BE2C (cell line): ENCODE results near the gene ETFB.

Experiments
- DNase-seq: peaks from one replicate; pipeline ENCODE4 v3.0.0-alpha.2; 2020
- H3K27me3 ChIP-seq: fragments of 250-450 bp; sonication (Bioruptor Pico); 2 replicates; pipeline ENCODE4 v1.5.1; 2020; ENCODE audit warnings: mild to moderate bottlenecking
- H3K36me3 ChIP-seq: fragments of 250-450 bp; sonication (Bioruptor Pico); 2 replicates; pipeline ENCODE4 v1.5.1; 2020; ENCODE audit warnings: mild to moderate bottlenecking
- H3K4me1 ChIP-seq: fragments of 250-450 bp; sonication (Bioruptor Pico); 2 replicates; pipeline ENCODE4 v1.5.1; 2020
- H3K4me3 ChIP-seq: 2 replicates; pipeline ENCODE4 v1.5.1; 2011; ENCODE audit warnings: low read depth, low read length
- H3K9me3 ChIP-seq: fragments of 250-450 bp; sonication (Bioruptor Pico); 2 replicates; pipeline ENCODE4 v1.5.1; 2020
- TF ChIP-seq, protein P1 (sequence below): IDR thresholded peaks from 2 replicates; pipeline ENCODE4 v1.5.1; 2012; ENCODE audit warnings: mild to moderate bottlenecking, low read depth, low read length

The ETFB gene

DNA sequence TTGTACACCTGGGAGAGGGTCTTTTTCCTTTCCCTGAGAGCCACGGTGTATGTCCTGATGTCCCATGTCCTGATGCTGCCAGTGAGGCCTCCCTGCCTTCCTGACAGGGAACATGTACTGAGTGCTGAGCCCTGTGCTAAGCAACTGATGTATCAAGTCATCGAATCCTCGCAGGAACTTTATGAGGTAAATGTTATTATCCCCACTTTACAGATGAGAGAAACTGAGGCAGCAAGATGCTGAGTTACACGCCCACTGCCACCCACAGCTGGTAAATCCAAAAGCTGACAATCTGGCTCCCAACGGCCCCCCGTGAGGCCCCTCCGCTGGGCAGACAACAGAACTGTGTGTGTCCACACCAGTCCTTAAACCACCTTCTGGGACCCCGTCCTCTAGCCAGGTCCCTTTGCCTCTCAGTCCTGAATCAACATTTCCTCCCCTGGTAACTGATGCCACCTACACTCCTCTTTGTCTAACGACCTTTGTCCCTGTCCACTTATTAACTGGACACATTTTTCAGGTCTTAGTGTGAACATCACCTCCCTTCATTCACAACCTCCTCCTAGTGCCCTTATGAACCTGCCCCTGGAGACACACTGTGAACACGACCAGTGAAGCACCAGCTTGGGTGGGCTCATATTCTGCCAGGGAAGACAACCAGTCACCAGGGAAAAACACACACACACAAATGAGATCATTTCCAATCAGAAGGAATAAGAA, 18.8 kb downstream of the ETFB start:
- no peak for DNase-seq
- Histone ChIP-seq H3K27me3 (no peaks in the 10 kb centered on the region), H3K9me3 (no peaks in the 10 kb centered on the region), H3K4me1 (no peaks in the 10 kb centered on the region; the same call in none of the 2 replicates), H3K4me3 (no peak overlapping the region), H3K36me3 (peaks cover 27% of the 10 kb centered on the region)
- TF ChIP-seq, protein P1, sequence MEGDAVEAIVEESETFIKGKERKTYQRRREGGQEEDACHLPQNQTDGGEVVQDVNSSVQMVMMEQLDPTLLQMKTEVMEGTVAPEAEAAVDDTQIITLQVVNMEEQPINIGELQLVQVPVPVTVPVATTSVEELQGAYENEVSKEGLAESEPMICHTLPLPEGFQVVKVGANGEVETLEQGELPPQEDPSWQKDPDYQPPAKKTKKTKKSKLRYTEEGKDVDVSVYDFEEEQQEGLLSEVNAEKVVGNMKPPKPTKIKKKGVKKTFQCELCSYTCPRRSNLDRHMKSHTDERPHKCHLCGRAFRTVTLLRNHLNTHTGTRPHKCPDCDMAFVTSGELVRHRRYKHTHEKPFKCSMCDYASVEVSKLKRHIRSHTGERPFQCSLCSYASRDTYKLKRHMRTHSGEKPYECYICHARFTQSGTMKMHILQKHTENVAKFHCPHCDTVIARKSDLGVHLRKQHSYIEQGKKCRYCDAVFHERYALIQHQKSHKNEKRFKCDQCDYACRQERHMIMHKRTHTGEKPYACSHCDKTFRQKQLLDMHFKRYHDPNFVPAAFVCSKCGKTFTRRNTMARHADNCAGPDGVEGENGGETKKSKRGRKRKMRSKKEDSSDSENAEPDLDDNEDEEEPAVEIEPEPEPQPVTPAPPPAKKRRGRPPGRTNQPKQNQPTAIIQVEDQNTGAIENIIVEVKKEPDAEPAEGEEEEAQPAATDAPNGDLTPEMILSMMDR = no peak

DNA sequence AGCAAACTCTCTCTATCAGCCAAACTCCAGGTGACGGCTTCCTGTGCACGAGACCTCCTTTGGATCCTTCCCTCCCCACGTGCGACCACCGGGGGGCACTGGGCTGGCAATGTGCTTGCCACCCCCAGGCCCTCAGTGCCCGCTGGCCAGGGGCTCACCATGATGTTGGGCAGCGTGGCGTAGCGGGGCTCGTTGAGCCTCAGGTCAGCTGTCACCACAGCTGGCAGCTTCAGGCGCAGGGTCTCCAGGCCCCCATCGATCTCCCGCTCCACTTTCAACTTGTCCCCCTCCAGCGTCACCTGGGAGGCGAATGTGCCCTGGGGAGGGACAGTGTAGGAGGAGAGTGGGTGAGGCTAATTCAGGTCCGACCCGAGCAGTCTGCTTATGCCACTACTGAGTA, 19.4 kb downstream of the ETFB start:
- no peaks in the 10 kb centered on the region for H3K9me3 ChIP-seq
- DNase-seq = no peak
- H3K4me3 ChIP-seq = no peak overlapping the region
- H3K36me3 ChIP-seq = peaks cover 23% of the 10 kb centered on the region
- no peaks in the 10 kb centered on the region; the same call in none of the 2 replicates for H3K4me1 ChIP-seq
- TF ChIP-seq, protein P1 = no peak
- no peaks in the 10 kb centered on the region for H3K27me3 ChIP-seq

DNA sequence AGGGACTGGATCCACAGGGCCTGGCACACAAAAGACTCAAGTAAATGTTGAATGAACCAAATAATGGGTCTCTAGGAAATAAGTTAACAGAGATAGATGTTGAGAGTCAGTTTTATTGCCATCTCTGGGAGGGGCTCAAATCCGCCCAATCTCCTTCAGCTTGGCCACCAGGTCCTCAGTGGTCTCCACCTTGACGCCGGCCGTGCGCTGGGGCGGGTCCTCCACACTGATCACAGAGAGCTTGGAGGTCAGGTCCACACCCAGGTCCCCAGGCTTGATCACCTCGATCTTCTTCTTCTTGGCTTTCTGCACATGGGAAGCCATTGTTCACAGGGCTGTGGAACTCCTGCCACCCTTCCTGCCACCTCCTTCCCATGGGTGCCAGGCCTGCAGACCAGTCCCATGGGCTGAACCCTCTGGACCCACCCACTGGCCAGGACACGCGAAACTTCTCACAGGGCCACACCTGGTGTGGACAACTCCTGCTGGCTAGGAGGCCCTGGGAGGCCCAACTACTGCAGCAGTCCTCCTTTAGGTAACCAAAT, 21.0 kb downstream of the ETFB start:
- Histone ChIP-seq H3K27me3 (peaks cover 8% of the 10 kb centered on the region), H3K36me3 (peaks cover 13% of the 10 kb centered on the region), H3K9me3 (no peaks in the 10 kb centered on the region), H3K4me1 (no peaks in the 10 kb centered on the region; the same call in none of the 2 replicates), H3K4me3 (no peak overlapping the region)
- TF ChIP-seq, protein P1 = no peak
- DNase-seq = no peak

DNA sequence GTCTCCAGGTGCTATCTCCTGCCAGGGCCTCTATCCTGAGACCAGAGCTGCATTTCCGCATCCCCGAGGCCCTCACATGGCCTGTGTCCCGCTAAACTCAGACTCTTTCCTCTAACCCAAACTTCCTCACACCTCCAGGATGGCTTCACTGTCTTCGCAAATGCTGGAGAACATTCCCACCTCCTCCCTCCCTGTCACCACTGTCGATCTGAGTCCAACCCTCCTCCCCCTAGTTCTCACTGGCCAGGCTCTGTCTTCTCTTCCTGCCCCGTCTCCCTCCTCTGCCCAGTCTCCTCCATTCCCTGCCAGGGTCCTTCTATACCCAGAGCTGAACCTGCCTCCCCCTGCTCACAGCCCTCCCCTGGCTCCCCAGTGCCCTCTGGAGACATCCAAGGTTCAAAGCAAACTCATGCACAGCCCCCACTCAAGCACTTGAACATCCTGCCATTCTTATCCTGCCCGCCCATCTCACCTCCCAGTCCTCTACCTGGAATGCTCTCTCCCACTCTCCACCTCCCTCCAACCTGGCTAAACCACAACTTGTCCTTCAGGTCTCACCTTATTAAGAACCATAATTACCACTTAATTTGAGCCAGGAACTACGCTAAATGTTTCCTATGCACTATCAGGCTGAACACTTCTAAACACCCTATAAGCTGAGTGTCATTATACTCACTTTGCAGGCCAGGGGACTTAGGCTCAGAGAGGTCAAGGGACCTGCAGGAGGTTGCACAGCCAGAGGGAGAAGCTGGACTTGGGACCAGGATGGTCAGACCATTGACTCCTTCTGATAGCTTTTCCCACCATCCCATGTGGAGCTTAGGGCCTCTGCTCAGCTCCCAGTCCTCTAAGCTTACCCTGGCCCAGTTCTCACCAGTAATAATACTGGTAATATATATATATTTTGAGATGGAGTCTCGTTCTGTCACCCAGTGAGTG, 23.3 kb downstream of the ETFB start:
- Histone ChIP-seq H3K27me3 (peaks cover 10% of the 10 kb centered on the region), H3K4me3 (no peak overlapping the region), H3K9me3 (no peaks in the 10 kb centered on the region), H3K4me1 (no peaks in the 10 kb centered on the region; the same call in 1 of the 2 replicates), H3K36me3 (peaks cover 5% of the 10 kb centered on the region; the same call in 1 of the 2 replicates)
- TF ChIP-seq, protein P1 = no peak
- no peak for DNase-seq

DNA sequence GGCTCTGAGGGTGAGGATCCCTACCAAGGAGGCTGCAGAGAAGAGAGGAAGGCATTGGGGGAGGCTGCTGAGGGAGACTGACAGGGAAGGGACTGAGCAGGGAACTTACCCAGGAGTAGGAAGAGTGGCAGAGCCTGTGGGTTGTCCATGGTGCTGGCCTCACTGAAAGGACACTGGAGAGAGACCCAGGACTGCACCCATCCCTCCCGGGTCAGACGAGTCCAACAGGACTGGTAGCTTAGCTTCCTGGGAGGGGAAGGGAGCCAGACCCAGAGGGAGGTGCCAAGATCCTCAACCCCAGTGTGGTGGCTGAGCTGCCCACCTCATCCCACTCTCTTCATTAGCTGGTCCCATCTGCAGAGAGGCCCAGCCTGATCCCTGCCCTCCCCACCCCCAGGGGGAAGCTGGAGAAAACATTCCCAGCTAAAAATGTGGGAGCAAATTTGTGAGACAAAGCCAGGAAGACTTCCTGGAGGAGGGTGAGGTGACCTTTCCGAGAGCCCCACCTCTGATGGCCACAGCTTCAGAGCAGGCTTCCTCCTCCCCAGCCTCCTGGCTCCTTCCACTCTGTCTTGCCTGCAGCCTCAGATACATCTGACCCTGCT, 24.1 kb downstream of the ETFB start, which contains the start of gene VSIG10L:
Gene VSIG10L, minus strand, starts transcription at position 164 of the 605 bp plus-strand sequence. Its CDS starts 15 bp downstream, at position 149.
- Histone ChIP-seq H3K27me3 (peaks cover 10% of the 10 kb centered on the region), H3K36me3 (peaks cover 5% of the 10 kb centered on the region; the same call in 1 of the 2 replicates), H3K9me3 (no peaks in the 10 kb centered on the region), H3K4me3 (no peak within 1 kb of the TSS), H3K4me1 (no peaks in the 10 kb centered on the region; the same call in 1 of the 2 replicates)
- no peak for DNase-seq
- TF ChIP-seq, protein P1 = no peak
